GM06990 (cell line): ENCODE data around the gene INPP4A.

Source experiments
- DNase-seq: peaks from one replicate; pipeline ENCODE4 v3.0.0-alpha.2; 2011; ENCODE audit not compliant: insufficient read length; ENCODE audit errors: extremely low read depth
- H3K27me3 ChIP-seq: replicated peaks from 2 replicates; pipeline ENCODE4 v1.6.0; 2011; ENCODE audit warnings: low read length; ENCODE audit not compliant: control insufficient read depth, insufficient read depth
- H3K36me3 ChIP-seq: 2 replicates; pipeline ENCODE4 v1.5.1; 2011; ENCODE audit warnings: low read length; ENCODE audit not compliant: control insufficient read depth, insufficient read depth
- H3K4me3 ChIP-seq: replicated peaks from 2 replicates; pipeline ENCODE4 v1.5.1; 2011; ENCODE audit warnings: low read depth, mild to moderate bottlenecking, control low read depth, low read length
- CTCF ChIP-seq: IDR thresholded peaks from 2 replicates; pipeline ENCODE4 v1.5.1; 2011; ENCODE audit warnings: low read length, control low read depth, mild to moderate bottlenecking, inconsistent platforms; ENCODE audit not compliant: insufficient read depth, poor library complexity, severe bottlenecking

Gene INPP4A

DNA sequence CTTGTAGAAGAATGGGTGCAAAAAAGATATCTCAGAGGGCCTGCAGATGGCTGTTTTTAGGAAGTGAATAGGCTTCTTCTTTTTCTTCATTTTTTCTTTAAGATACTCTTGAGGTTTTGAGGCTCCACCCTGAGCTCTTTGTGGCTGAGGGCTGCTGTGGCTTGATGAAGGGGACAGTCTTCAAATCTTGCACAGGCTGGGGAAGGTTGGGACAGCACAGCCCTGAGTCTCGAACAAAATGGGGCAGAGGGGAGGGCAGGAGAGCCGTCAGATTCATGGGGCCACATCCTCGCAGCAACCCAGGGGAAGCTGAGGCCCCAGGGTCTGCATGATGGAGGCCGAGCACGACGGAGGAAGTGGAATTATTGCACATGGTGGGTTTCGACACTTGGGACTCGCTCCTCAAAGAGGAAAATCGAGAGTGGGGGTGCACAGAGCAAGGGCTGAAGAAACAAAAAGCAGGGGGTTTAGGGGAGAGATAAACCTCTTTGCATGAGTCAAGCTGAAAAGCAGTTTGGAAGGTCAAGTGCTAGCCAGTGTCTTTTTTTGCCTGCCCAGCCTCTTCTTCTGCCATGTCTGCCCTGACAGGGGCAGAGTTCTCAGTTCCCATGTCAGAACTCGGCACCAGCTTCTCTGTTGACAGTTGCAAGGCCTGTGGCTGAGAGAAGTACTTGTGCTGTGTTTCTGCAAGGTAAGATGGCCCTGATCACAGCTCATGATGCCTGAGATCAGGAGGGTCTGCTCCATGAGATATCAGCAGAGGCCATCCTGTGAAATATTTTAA lies 19.5 kb downstream of the INPP4A start:
- H3K36me3 ChIP-seq, result no peaks in the 10 kb centered on the region; the same call in 1 of the 2 replicates
- no peak overlapping the region for H3K4me3 ChIP-seq
- TF ChIP-seq CTCF, result no peak
- no peaks in the 10 kb centered on the region for H3K27me3 ChIP-seq
- DNase-seq, result peak; percentile 57

DNA sequence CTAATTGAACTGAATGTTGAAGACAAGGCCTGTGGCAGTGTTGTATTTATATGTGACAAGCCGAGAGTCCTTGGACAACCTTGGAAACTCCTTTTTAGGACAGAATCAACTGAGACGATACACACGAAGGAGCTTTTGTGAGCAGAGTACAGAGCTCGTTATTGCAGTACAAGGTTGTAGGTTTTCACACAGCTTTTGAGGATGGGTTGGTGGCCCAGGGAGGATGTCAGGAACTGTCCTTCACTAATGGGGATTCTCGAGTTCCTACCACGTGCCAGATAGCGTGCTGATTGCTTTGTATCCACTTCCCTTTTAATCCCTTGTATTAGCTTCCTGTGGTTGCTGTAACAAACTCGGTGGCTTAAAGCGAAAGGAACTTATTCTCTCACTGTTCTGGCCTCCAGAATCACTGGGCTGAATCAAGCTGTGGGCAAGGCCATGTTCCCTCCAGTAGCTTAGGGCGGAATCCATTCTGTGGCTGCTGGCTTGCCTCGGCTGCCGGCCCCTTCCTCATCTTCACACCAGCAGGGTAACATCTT lies 20.2 kb downstream of the INPP4A start:
- H3K36me3 ChIP-seq, result peaks cover 2% of the 10 kb centered on the region
- peak overlapping the region; percentile 49; the same call in 1 of the 2 replicates for H3K4me3 ChIP-seq
- DNase-seq, result peak; percentile 87
- H3K27me3 ChIP-seq, result no peaks in the 10 kb centered on the region
- TF ChIP-seq CTCF, result no peak

GRCh38 chr2:98465456-98466226 lies 21.0 kb downstream of the INPP4A start:
- DNase-seq, result peak; percentile 87
- Histone ChIP-seq H3K36me3 (peaks cover 3% of the 10 kb centered on the region), H3K27me3 (no peaks in the 10 kb centered on the region), H3K4me3 (peak overlapping the region; percentile 49)
- TF ChIP-seq CTCF, result peak; percentile 2

- Histone ChIP-seq H3K4me3 (no peak overlapping the region), H3K36me3 (peaks cover 3% of the 10 kb centered on the region), H3K27me3 (no peaks in the 10 kb centered on the region)
- DNase-seq, result no peak
- TF ChIP-seq CTCF, result no peak
Observed at GRCh38 chr2:98467082-98467536, 22.5 kb downstream of the INPP4A start.

DNA sequence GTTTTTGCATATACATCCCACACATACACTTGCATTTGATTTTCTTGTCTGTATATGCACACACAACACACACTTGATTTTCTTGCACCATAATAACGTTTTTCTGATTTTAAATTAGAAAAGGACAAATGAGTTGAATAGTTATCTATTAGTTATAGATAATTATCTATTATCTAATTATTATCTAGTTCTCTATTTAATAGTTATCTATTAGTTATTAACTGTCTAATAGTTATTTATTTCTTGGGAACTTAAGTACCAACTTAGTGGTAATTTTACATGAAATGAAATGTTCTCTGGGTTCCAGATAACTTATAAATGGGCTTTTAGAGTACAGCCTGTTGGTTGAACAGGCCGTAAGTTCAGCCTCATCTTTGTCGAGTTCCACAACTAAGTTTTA lies 23.0 kb downstream of the INPP4A start:
- no peak for DNase-seq
- H3K27me3 ChIP-seq, result no peaks in the 10 kb centered on the region
- H3K36me3 ChIP-seq, result peaks cover 3% of the 10 kb centered on the region
- no peak overlapping the region for H3K4me3 ChIP-seq
- TF ChIP-seq CTCF, result no peak
